DND-41 (cell line): Measurements from ENCODE around the gene NARS2.

Source experiments
- ATAC-seq: fragments of 200-7000 bp; cut with Tn5 transposase; 3 replicates; pipeline ENCODE4 v1.9.1; 2021; ENCODE audit warnings: low read depth; ENCODE audit not compliant: insufficient read depth
- DNase-seq: peaks from one replicate; pipeline ENCODE4 v3.0.0-alpha.2; 2020
- H2AFZ ChIP-seq: 2 replicates; pipeline ENCODE4 v1.6.0; 2012; ENCODE audit warnings: low read depth, low read length
- H3K27ac ChIP-seq: 2 replicates; pipeline ENCODE4 v1.5.1; 2012; ENCODE audit warnings: low read length, inconsistent platforms
- H3K27me3 ChIP-seq: fragments of 200-600 bp; sonication (generic); 2 replicates; pipeline ENCODE4 v1.6.0; 2012; ENCODE audit warnings: low read length, mild to moderate bottlenecking, inconsistent platforms; ENCODE audit not compliant: insufficient read depth, poor library complexity
- H3K36me3 ChIP-seq: 2 replicates; pipeline ENCODE4 v1.5.1; 2012; ENCODE audit warnings: low read length, inconsistent platforms; ENCODE audit not compliant: insufficient read depth
- H3K4me1 ChIP-seq: 2 replicates; pipeline ENCODE4 v1.5.1; 2012; ENCODE audit warnings: mild to moderate bottlenecking, low read length; ENCODE audit not compliant: insufficient read depth
- H3K4me2 ChIP-seq: 2 replicates; pipeline ENCODE4 v1.6.0; 2012; ENCODE audit warnings: mild to moderate bottlenecking, moderate library complexity, low read length, inconsistent platforms; ENCODE audit not compliant: insufficient read depth
- H3K4me3 ChIP-seq, 2 experiments: fragments of 200-600 bp in 1 of 2; shearing (Covaris generic) in 1 of 2; 2 replicates each; pipeline ENCODE4 v1.5.1; 2012 to 2016; ENCODE audit warnings: inconsistent platforms in 2 of 2, low read length in 2 of 2, mild to moderate bottlenecking in 2 of 2, low read depth in 1 of 2, moderate library complexity in 1 of 2
- H3K79me2 ChIP-seq: 2 replicates; pipeline ENCODE4 v1.6.0; 2012; ENCODE audit warnings: low read length, inconsistent platforms; ENCODE audit not compliant: insufficient read depth
- H3K9ac ChIP-seq: 2 replicates; pipeline ENCODE4 v1.6.0; 2012; ENCODE audit warnings: low read depth, mild to moderate bottlenecking, inconsistent platforms, low read length, moderate library complexity
- H3K9me3 ChIP-seq: 2 replicates; pipeline ENCODE4 v1.5.1; 2012; ENCODE audit warnings: low read length, moderate library complexity, mild to moderate bottlenecking, inconsistent platforms; ENCODE audit not compliant: insufficient read depth, severe bottlenecking
- H4K20me1 ChIP-seq: 2 replicates; pipeline ENCODE4 v1.6.0; 2012; ENCODE audit warnings: low read length; ENCODE audit not compliant: insufficient read depth
- EZH2 ChIP-seq: IDR thresholded peaks from 3 replicates; pipeline ENCODE4 v1.6.1; 2012; ENCODE audit warnings: borderline replicate concordance, low read depth, mild to moderate bottlenecking, moderate library complexity, low read length, inconsistent platforms; ENCODE audit not compliant: severe bottlenecking
- TF ChIP-seq, protein P1 (sequence below): IDR thresholded peaks from 2 replicates; pipeline ENCODE4 v1.5.1; 2012; ENCODE audit warnings: borderline replicate concordance, low read length, moderate library complexity, mild to moderate bottlenecking; ENCODE audit not compliant: poor library complexity, severe bottlenecking; ENCODE audit errors: extremely low read depth

The NARS2 gene

DNA sequence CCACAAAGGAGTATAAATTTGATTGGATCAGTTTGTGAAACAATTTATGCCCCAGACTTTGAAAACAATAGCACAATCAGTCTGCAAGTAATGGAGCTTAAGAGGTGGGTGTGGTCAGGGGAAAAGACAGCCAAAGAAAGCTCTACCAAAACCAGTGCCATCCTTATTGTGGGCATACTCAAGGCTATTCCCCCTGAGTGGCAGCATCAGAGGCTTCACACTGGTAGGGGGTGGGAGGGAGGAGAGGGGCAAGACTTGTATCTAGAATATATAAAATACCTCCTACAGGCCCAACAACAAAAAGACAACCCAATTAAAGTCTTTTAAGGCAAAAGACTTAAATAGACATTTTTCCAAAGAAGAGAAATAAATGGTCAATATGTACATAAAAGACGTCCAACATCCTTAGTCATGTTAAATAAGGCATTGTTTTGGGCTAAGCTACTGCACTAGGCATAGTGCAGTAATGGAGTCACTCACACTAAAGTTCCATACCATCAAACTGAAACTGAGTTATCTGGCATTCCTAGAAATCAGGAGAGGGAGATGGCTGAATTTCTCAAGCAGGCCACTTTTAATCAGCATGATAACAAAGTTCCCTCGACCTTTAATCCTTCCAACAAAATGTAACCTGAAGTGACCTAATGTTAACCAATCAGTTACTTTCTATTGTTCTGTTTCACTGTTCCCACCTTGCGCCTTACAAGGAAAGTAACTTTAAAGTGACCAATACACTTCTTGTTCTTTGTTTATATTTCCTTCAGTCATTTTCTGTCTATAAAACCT, 24.8 kb downstream of the NARS2 start:
- Histone ChIP-seq H3K4me3 (no peak overlapping the region), H3K4me1 (no peaks in the 10 kb centered on the region), H2AFZ (no peak overlapping the region), H3K36me3 (peaks cover 34% of the 10 kb centered on the region), H3K27me3 (no peaks in the 10 kb centered on the region), H3K9me3 (no peaks in the 10 kb centered on the region), H3K9ac (no peak overlapping the region), H4K20me1 (no peaks in the 10 kb centered on the region; the same call in 1 of the 2 replicates), H3K27ac (no peak overlapping the region), H3K4me2 (no peak overlapping the region), H3K79me2 (peaks cover 42% of the 10 kb centered on the region)
- DNase-seq (no peak), ATAC-seq (no peak)
- TF ChIP-seq, protein P1, sequence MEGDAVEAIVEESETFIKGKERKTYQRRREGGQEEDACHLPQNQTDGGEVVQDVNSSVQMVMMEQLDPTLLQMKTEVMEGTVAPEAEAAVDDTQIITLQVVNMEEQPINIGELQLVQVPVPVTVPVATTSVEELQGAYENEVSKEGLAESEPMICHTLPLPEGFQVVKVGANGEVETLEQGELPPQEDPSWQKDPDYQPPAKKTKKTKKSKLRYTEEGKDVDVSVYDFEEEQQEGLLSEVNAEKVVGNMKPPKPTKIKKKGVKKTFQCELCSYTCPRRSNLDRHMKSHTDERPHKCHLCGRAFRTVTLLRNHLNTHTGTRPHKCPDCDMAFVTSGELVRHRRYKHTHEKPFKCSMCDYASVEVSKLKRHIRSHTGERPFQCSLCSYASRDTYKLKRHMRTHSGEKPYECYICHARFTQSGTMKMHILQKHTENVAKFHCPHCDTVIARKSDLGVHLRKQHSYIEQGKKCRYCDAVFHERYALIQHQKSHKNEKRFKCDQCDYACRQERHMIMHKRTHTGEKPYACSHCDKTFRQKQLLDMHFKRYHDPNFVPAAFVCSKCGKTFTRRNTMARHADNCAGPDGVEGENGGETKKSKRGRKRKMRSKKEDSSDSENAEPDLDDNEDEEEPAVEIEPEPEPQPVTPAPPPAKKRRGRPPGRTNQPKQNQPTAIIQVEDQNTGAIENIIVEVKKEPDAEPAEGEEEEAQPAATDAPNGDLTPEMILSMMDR: no peak
- TF ChIP-seq EZH2: no peak

DNA sequence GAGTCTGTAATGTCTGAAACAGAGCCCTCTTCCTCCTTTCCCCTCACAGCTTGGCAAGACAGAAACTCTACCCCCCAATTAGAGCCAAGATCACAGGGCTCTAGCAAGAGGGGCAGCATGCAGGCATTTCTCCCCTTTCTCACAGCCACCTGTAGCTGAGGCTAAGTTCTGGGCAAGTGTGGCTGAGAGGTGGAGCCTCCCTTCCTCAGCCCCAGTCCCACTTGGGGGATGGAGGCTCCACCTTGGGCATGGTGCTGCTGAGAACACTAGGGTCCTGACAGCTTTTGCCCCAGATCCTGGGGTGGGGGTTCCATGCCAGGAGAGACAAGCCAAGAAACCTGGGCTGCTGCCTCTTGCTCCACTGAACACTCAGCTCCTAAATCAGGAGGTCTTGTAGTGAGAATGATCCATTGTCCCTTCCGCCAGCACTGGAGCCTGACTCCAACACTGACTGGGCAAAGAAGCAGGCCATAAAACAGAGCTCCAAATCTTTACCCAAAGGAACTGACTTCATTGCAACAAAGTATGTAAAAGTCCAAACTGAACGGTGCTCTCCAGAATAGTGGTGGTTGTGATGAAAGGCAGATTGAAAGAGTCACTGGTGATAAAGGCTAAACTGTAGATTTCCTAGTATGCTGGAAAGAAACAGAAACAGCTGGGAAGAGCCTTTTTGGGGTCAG, 25.6 kb downstream of the NARS2 start:
- no peak overlapping the region for H3K4me2 ChIP-seq
- H3K4me1 ChIP-seq: no peaks in the 10 kb centered on the region
- no peaks in the 10 kb centered on the region for H3K27me3 ChIP-seq
- H3K27ac ChIP-seq: peak overlapping the region; percentile 40
- no peak for TF ChIP-seq EZH2
- TF ChIP-seq, protein P1: no peak
- H4K20me1 ChIP-seq: no peaks in the 10 kb centered on the region; the same call in 1 of the 2 replicates
- ATAC-seq (peak; percentile 33; the same call in 1 of the 3 replicates), DNase-seq (no peak)
- H3K9ac ChIP-seq: no peak overlapping the region
- H3K4me3 ChIP-seq: no peak overlapping the region
- no peak overlapping the region for H2AFZ ChIP-seq
- H3K9me3 ChIP-seq: no peaks in the 10 kb centered on the region
- H3K79me2 ChIP-seq: peaks cover 42% of the 10 kb centered on the region
- H3K36me3 ChIP-seq: peaks cover 34% of the 10 kb centered on the region

- H3K9me3 ChIP-seq: no peaks in the 10 kb centered on the region
- 0 out of 2 replicates have a peak, but pooled peaks cover under 1% of the 10 kb centered on the region for H3K4me1 ChIP-seq
- TF ChIP-seq, protein P1: no peak
- no peak for TF ChIP-seq EZH2
- DNase-seq (no peak), ATAC-seq (no peak)
- no peak overlapping the region for H2AFZ ChIP-seq
- H3K36me3 ChIP-seq: peaks cover 34% of the 10 kb centered on the region
- no peak overlapping the region for H3K27ac ChIP-seq
- no peak overlapping the region for H3K4me3 ChIP-seq
- H4K20me1 ChIP-seq: no peaks in the 10 kb centered on the region; the same call in 1 of the 2 replicates
- H3K4me2 ChIP-seq: no peak overlapping the region
- H3K79me2 ChIP-seq: peaks cover 45% of the 10 kb centered on the region
- no peaks in the 10 kb centered on the region for H3K27me3 ChIP-seq
- no peak overlapping the region for H3K9ac ChIP-seq
Observed at GRCh38 chr11:78547931-78548705, 26.5 kb downstream of the NARS2 start.
